ENCODE data around the gene SPDYE16. TPM values are rescaled to one million over a fixed set of nuclear protein-coding genes. Genes with fewer than 3 reads are reported as not detected.
A peak's percentile ranks its signal among the peaks of the same experiment; 100 is the strongest.
"Not testable (repeated sequence)": the region's sequence is repeated elsewhere in the genome, so short reads cannot be mapped to it uniquely, and the experiment has no call there.

Gene SPDYE16
- total RNA-seq, 6 experiments from 2014 or later, result 0.14 to 0.20 TPM; not detected in 4

GRCh38 chr7:76495717-76496116, 47.4 kb downstream of the SPDYE16 start:
- H3K27me3 ChIP-seq; H3K36me3 ChIP-seq; H3K27ac ChIP-seq; DNase-seq; H3K9me3 ChIP-seq; H3K4me1 ChIP-seq; H3K4me3 ChIP-seq; ATAC-seq; intact Hi-C loops (cut with DNase I): not testable (repeated sequence)
- WGBS (ENCODE audit: insufficient coverage, low coverage, low lambda C conversion rate, missing lambda C conversion rate), result no CpG with 5 or more reads among the region's 16 CpGs

GRCh38 chr7:76492139-76492538, 51.0 kb downstream of the SPDYE16 start:
- WGBS (ENCODE audit: insufficient coverage, low coverage, low lambda C conversion rate, missing lambda C conversion rate), result no CpG with 5 or more reads among the region's 10 CpGs
- H3K27me3 ChIP-seq; DNase-seq; H3K4me3 ChIP-seq; H3K36me3 ChIP-seq; H3K9me3 ChIP-seq; intact Hi-C loops (cut with DNase I); H3K4me1 ChIP-seq; H3K27ac ChIP-seq; ATAC-seq: not testable (repeated sequence)

- H3K9me3 ChIP-seq; DNase-seq; H3K4me1 ChIP-seq; intact Hi-C loops (cut with DNase I); H3K27me3 ChIP-seq; H3K27ac ChIP-seq; H3K36me3 ChIP-seq; H3K4me3 ChIP-seq: not testable (repeated sequence)
- peak in 3 of 4 donors; percentile 9 to 43 (median 27) for ATAC-seq
- WGBS (ENCODE audit: insufficient coverage, low coverage, low lambda C conversion rate, missing lambda C conversion rate), result 68% methylated on average over 3 of the region's 13 CpGs
These were observed 55.1 kb downstream of the SPDYE16 start for GRCh38 chr7:76487969-76488368.

GRCh38 chr7:76486618-76487017, 56.5 kb downstream of the SPDYE16 start:
- DNase-seq; H3K27ac ChIP-seq; H3K9me3 ChIP-seq; H3K27me3 ChIP-seq; H3K36me3 ChIP-seq; H3K4me1 ChIP-seq; intact Hi-C loops (cut with DNase I); H3K4me3 ChIP-seq: not testable (repeated sequence)
- no CpG with 5 or more reads among the region's 5 CpGs for WGBS (ENCODE audit: insufficient coverage, low coverage, low lambda C conversion rate, missing lambda C conversion rate)
- peak; percentile 32 to 59 (median 44) for ATAC-seq

- H3K27me3 ChIP-seq; H3K27ac ChIP-seq; H3K36me3 ChIP-seq; intact Hi-C loops (cut with DNase I); H3K4me3 ChIP-seq; H3K9me3 ChIP-seq; H3K4me1 ChIP-seq; DNase-seq: not testable (repeated sequence)
- WGBS (ENCODE audit: insufficient coverage, low coverage, low lambda C conversion rate, missing lambda C conversion rate), result no CpG with 5 or more reads among the region's 20 CpGs
- ATAC-seq, result peak in 2 of 4 donors; percentile 11 to 24
These were observed 57.1 kb downstream of the SPDYE16 start for GRCh38 chr7:76485822-76486610.

- H3K27ac ChIP-seq; intact Hi-C loops (cut with DNase I); H3K36me3 ChIP-seq; H3K9me3 ChIP-seq; H3K4me3 ChIP-seq; H3K4me1 ChIP-seq; H3K27me3 ChIP-seq; ATAC-seq; DNase-seq: not testable (repeated sequence)
- WGBS (ENCODE audit: insufficient coverage, low coverage, low lambda C conversion rate, missing lambda C conversion rate), result no CpG with 5 or more reads among the region's 12 CpGs
These were observed 58.6 kb downstream of the SPDYE16 start for GRCh38 chr7:76484456-76484855.

- H3K36me3 ChIP-seq; H3K4me1 ChIP-seq; DNase-seq; intact Hi-C loops (cut with DNase I); H3K27ac ChIP-seq; ATAC-seq; H3K4me3 ChIP-seq; H3K9me3 ChIP-seq; H3K27me3 ChIP-seq: not testable (repeated sequence)
- no CpG with 5 or more reads among the region's 17 CpGs for WGBS (ENCODE audit: insufficient coverage, low coverage, low lambda C conversion rate, missing lambda C conversion rate)
These were observed 60.0 kb downstream of the SPDYE16 start for GRCh38 chr7:76483081-76483480.

- H3K4me3 ChIP-seq; H3K27me3 ChIP-seq; H3K4me1 ChIP-seq; H3K27ac ChIP-seq; H3K9me3 ChIP-seq; H3K36me3 ChIP-seq; intact Hi-C loops (cut with DNase I); DNase-seq: not testable (repeated sequence)
- peak in 1 of 4 donors; percentile 12 for ATAC-seq
- WGBS (ENCODE audit: insufficient coverage, low coverage, low lambda C conversion rate, missing lambda C conversion rate), result 93% methylated on average over 8 of the region's 24 CpGs
These were observed 60.4 kb downstream of the SPDYE16 start for GRCh38 chr7:76482660-76483059.

Small RNAs within 50 kb of the gene (small RNA-seq; reads per million reads assigned to genes)
- gene RF00019, result 0 reads per million in 2 experiments

Other genes with a start within 250 kb of the SPDYE16 start
- gene HSPB1, start 240.6 kb downstream of the SPDYE16 start, total RNA-seq, result 100 to 1,000 TPM in 5 of 6 experiments, 10 to 100 TPM in 1; 64.4 to 275 (median 234) TPM
- gene YWHAG, start 184.3 kb downstream of the SPDYE16 start, total RNA-seq, result 10 to 100 TPM; 43.5 to 69.1 (median 58.4) TPM
- 1 to 10 TPM; 1.2 to 2.6 (median 1.2) TPM for gene SSC4D, start 133.6 kb downstream of the SPDYE16 start, total RNA-seq
- 1 to 10 TPM in 1 of 6 experiments, under 1 TPM in 4, not detected in 1; 0.27 to 2.8 (median 0.62) TPM for gene ZP3, start 118.3 kb downstream of the SPDYE16 start, total RNA-seq
- 10 to 100 TPM in 4 of 6 experiments, 1 to 10 TPM in 2; 8.9 to 16.8 (median 11.1) TPM for gene DTX2, start 81.6 kb downstream of the SPDYE16 start, total RNA-seq
- 1 to 10 TPM in 1 of 6 experiments, under 1 TPM in 2, not detected in 3; 0.22 to 1.5 (median 0.51) TPM for gene UPK3B, start 32.7 kb downstream of the SPDYE16 start, total RNA-seq
- 1 to 10 TPM; 2.0 to 3.8 (median 2.6) TPM for gene POMZP3, start 84.0 kb upstream of the SPDYE16 start, total RNA-seq

All from right lobe of liver (tissue), 6 donors.